ENCODE measurements around the gene OSBP. TPM values are rescaled to one million over a fixed set of nuclear protein-coding genes. Genes with fewer than 3 reads are reported as not detected.

The OSBP gene, protein sequence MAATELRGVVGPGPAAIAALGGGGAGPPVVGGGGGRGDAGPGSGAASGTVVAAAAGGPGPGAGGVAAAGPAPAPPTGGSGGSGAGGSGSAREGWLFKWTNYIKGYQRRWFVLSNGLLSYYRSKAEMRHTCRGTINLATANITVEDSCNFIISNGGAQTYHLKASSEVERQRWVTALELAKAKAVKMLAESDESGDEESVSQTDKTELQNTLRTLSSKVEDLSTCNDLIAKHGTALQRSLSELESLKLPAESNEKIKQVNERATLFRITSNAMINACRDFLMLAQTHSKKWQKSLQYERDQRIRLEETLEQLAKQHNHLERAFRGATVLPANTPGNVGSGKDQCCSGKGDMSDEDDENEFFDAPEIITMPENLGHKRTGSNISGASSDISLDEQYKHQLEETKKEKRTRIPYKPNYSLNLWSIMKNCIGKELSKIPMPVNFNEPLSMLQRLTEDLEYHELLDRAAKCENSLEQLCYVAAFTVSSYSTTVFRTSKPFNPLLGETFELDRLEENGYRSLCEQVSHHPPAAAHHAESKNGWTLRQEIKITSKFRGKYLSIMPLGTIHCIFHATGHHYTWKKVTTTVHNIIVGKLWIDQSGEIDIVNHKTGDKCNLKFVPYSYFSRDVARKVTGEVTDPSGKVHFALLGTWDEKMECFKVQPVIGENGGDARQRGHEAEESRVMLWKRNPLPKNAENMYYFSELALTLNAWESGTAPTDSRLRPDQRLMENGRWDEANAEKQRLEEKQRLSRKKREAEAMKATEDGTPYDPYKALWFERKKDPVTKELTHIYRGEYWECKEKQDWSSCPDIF
- total RNA-seq (10 to 100 TPM; 39.4 to 40.8 TPM), polyA plus RNA-seq (ENCODE audit: insufficient read length in 6 of 6) (10 to 100 TPM; 40.0 to 45.7 (median 43.9) TPM)
- long read RNA-seq, donor 1, full-length matches to known transcripts, result 1 of 1 reads
- long read RNA-seq, donor 1, partial matches to known transcripts, result 0 of 1 reads
- long read RNA-seq, donor 1, other reads (novel, unspliced or antisense), result 0 of 1 reads
- long read RNA-seq, donor 2, full-length matches to known transcripts, result 3 of 3 reads
- long read RNA-seq, donor 2, partial matches to known transcripts, result 0 of 3 reads
- long read RNA-seq, donor 2, other reads (novel, unspliced or antisense), result 0 of 3 reads
- long read RNA-seq, donor 3, full-length matches to known transcripts, result 5 of 5 reads
- long read RNA-seq, donor 3, partial matches to known transcripts, result 0 of 5 reads
- long read RNA-seq, donor 3, other reads (novel, unspliced or antisense), result 0 of 5 reads
- long read RNA-seq, donor 4, partial matches to known transcripts, result 1 of 2 reads
- long read RNA-seq, donor 4, other reads (novel, unspliced or antisense), result 1 of 2 reads
- long read RNA-seq, donor 5, full-length matches to known transcripts, result 3 of 3 reads
- long read RNA-seq, donor 5, partial matches to known transcripts, result 0 of 3 reads
- long read RNA-seq, donor 5, other reads (novel, unspliced or antisense), result 0 of 3 reads
- long read RNA-seq, donor 6, full-length matches to known transcripts, result 4 of 4 reads
- long read RNA-seq, donor 6, partial matches to known transcripts, result 0 of 4 reads
- long read RNA-seq, donor 6, other reads (novel, unspliced or antisense), result 0 of 4 reads
- long read RNA-seq, donor 7, full-length matches to known transcripts, result 2 of 2 reads
- long read RNA-seq, donor 7, partial matches to known transcripts, result 0 of 2 reads
- long read RNA-seq, donor 7, other reads (novel, unspliced or antisense), result 0 of 2 reads
- long read RNA-seq, donor 8, full-length matches to known transcripts, result 6 of 6 reads
- long read RNA-seq, donor 8, partial matches to known transcripts, result 0 of 6 reads
- long read RNA-seq, donor 8, other reads (novel, unspliced or antisense), result 0 of 6 reads
- long read RNA-seq, donor 9, result 0 reads
- long read RNA-seq, donor 10, partial matches to known transcripts, result 0 of 1 reads
- long read RNA-seq, donor 10, other reads (novel, unspliced or antisense), result 1 of 1 reads
- long read RNA-seq, donor 11, full-length matches to known transcripts, result 4 of 4 reads
- long read RNA-seq, donor 11, partial matches to known transcripts, result 0 of 4 reads
- long read RNA-seq, donor 11, other reads (novel, unspliced or antisense), result 0 of 4 reads
- long read RNA-seq, donor 12, full-length matches to known transcripts, result 4 of 31 reads
- long read RNA-seq, donor 12, partial matches to known transcripts, result 27 of 31 reads
- long read RNA-seq, donor 12, other reads (novel, unspliced or antisense), result 0 of 31 reads

DNA sequence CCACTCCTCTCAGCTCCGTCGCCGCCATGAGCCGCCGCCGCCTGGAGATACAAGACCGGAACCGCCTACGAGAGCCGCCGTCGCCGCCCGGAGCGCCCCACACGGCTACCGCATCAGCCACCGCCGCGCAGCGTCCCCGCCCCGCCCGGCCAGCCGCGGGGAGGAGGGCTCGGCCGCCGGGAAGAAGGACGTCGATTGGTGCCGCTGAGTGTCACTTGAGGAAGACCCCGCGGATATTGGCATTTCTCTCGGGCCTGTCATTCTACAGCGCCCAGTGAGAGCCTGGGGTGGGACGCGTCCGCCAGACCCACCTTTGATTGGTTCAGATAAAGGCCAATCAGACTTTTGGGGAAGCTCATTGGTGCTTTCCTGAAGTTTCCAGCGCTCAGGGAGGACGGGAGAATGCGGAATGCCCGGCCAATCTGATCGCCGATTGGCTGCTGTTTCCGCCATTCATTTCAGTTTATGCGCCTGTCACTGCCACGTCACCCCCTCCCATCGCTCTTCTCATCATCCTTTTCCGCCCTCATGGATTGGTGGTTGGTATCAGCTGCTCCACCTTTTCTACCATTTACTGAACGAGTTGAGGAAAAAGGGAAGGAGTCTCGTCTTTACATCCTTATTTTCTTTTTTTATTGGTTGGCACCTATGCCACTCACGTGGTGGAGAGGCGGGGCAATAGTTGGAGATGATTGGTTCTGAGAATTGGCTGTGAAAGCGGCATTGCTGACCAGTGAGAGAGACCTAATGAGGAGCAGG lies at the start of gene OSBP:
TSS of gene OSBP (minus strand) at position 138 of the 759 bp plus-strand sequence. CDS start at position 28, 110 bp downstream.
- TF ChIP-seq, protein P1, sequence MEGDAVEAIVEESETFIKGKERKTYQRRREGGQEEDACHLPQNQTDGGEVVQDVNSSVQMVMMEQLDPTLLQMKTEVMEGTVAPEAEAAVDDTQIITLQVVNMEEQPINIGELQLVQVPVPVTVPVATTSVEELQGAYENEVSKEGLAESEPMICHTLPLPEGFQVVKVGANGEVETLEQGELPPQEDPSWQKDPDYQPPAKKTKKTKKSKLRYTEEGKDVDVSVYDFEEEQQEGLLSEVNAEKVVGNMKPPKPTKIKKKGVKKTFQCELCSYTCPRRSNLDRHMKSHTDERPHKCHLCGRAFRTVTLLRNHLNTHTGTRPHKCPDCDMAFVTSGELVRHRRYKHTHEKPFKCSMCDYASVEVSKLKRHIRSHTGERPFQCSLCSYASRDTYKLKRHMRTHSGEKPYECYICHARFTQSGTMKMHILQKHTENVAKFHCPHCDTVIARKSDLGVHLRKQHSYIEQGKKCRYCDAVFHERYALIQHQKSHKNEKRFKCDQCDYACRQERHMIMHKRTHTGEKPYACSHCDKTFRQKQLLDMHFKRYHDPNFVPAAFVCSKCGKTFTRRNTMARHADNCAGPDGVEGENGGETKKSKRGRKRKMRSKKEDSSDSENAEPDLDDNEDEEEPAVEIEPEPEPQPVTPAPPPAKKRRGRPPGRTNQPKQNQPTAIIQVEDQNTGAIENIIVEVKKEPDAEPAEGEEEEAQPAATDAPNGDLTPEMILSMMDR (IDR thresholded peaks at IDR 0.05), result no peak
- no peaks in the 10 kb centered on the region for H3K9me3 ChIP-seq
- ATAC-seq, result peak; percentile 93

DNA sequence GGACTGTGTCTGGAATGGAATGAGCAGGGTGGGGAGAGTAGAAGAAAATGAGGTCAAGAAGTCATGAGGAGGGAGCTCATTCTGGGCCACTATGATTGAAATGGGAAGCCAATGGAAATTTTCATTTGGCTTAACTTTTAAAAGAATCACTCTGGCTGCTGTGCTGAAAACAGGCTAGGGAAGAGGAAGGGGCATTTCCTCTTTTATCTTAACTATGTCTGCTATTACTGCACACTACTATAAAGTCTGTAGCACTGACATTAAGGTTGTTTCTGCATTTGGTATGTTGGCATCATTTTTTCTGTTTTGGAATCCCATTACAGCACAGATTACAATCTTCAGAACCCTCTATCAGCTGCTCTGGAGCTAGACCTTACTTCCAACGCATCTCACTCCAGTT lies 45.0 kb upstream of the OSBP start:
- H3K4me3 ChIP-seq, result no peak overlapping the region
- peaks cover 10 to 65% of the 10 kb centered on the region in 2 donors for H3K4me1 ChIP-seq
- DNase-seq (no peak), ATAC-seq (peak; percentile 44)
- peak overlapping the region in 1 of 2 donors; percentile 48 for H3K27ac ChIP-seq
- peaks cover 0 to 93% of the 10 kb centered on the region in 2 donors for H3K36me3 ChIP-seq
- TF ChIP-seq, protein P1 (IDR thresholded peaks at IDR 0.05), result no peak
- H3K9me3 ChIP-seq, result no peaks in the 10 kb centered on the region
- intact Hi-C loops (cut with DNase I), result no loop called here
- H3K27me3 ChIP-seq, result no peaks in the 10 kb centered on the region

More for the DNA sequence above, at the start of gene OSBP:
- DNase-seq, result peak; percentile 98 to 100 (median 100)
- peak within 1 kb of the TSS; percentile 73 to 87 for H3K4me3 ChIP-seq
- peak within 1 kb of the TSS; percentile 90 to 95 for H3K27ac ChIP-seq
- peaks cover 23 to 46% of the 10 kb centered on the region in 2 donors for H3K4me1 ChIP-seq
- no peaks in the 10 kb centered on the region for H3K27me3 ChIP-seq
- intact Hi-C loops (cut with DNase I), result no loop called here
- H3K36me3 ChIP-seq, result no peaks in the 10 kb centered on the region

DNA sequence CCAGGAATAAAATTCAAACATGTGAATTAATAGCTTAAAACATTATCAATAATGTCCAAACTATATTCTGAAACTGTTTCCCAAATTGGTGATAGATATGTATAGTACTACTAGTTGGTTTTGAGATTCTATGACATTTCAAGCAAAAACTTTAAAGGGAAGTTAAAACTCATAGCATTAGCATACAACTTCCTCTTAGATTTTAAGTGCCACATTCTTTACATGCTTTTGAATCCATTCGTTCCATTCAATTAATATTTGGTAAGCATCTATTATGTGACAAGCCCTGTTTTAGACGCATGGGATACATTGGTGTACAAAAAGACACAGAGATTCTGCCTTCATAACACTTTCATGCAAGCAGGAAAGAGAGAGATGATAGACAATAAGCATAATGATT lies 44.4 kb upstream of the OSBP start:
- TF ChIP-seq, protein P1 (IDR thresholded peaks at IDR 0.05), result no peak
- H3K36me3 ChIP-seq, result peaks cover 0 to 93% of the 10 kb centered on the region in 2 donors
- ATAC-seq (no peak), DNase-seq (no peak)
- no peak overlapping the region for H3K4me3 ChIP-seq
- H3K4me1 ChIP-seq, result peaks cover 10 to 59% of the 10 kb centered on the region in 2 donors
- H3K9me3 ChIP-seq, result no peaks in the 10 kb centered on the region
- H3K27me3 ChIP-seq, result no peaks in the 10 kb centered on the region
- intact Hi-C loops (cut with DNase I), result no loop called here
- peak overlapping the region in 1 of 2 donors; percentile 48 for H3K27ac ChIP-seq
